ENCODE results near the gene CUZD1. TPM values are rescaled to one million over a fixed set of nuclear protein-coding genes. Genes with fewer than 3 reads are reported as not detected.

Gene CUZD1
- total RNA-seq, 6 experiments from 2014 or later = 0.20 TPM; not detected in 5

GRCh38 chr10:122879339-122880273, 33.9 kb upstream of the CUZD1 start, which contains the start of gene FAM24B:
TSS of gene FAM24B (minus strand) at chr10:122879581. CDS start at chr10:122850515, 29,066 bp downstream.
- Histone ChIP-seq H3K4me3 (peak within 1 kb of the TSS; percentile 49 to 59 (median 50)), H3K27ac (no peak within 1 kb of the TSS), H3K27me3 (no peaks in the 10 kb centered on the region), H3K9me3 (no peaks in the 10 kb centered on the region), H3K4me1 (peaks cover 0 to 4% (median 0%) of the 10 kb centered on the region in 4 donors), H3K36me3 (no peaks in the 10 kb centered on the region)
- DNase-seq (peak; percentile 94 to 97 (median 97)), ATAC-seq (peak; percentile 96 to 99 (median 98))
- TF ChIP-seq POLR2A (IDR thresholded peaks at IDR 0.05) = no peak
- TF ChIP-seq CTCF (IDR thresholded peaks at IDR 0.05) = no peak
- intact Hi-C loops (cut with DNase I) = no loop called here
- 6% methylated on average over 18 of the region's 95 CpGs for WGBS (ENCODE audit: insufficient coverage, low coverage, low lambda C conversion rate, missing lambda C conversion rate)

GRCh38 chr10:122878799-122879338, 33.2 kb upstream of the CUZD1 start:
- ATAC-seq (peak in 2 of 4 donors; percentile 8 to 9), DNase-seq (no peak)
- intact Hi-C loops (cut with DNase I) = no loop called here
- Histone ChIP-seq H3K4me1 (peaks cover 0 to 4% (median 0%) of the 10 kb centered on the region in 4 donors), H3K4me3 (peak overlapping the region; percentile 49 to 59 (median 50)), H3K36me3 (no peaks in the 10 kb centered on the region), H3K27me3 (no peaks in the 10 kb centered on the region), H3K9me3 (no peaks in the 10 kb centered on the region), H3K27ac (no peak overlapping the region)
- TF ChIP-seq POLR2A (IDR thresholded peaks at IDR 0.05) = no peak
- WGBS (ENCODE audit: insufficient coverage, low coverage, low lambda C conversion rate, missing lambda C conversion rate) = 59% methylated on average over 10 of the region's 14 CpGs

GRCh38 chr10:122877264-122877663, 31.6 kb upstream of the CUZD1 start:
- ATAC-seq (no peak), DNase-seq (no peak)
- Histone ChIP-seq H3K27me3 (no peaks in the 10 kb centered on the region), H3K27ac (no peak overlapping the region), H3K9me3 (no peaks in the 10 kb centered on the region), H3K4me3 (no peak overlapping the region), H3K4me1 (peaks cover 0 to 4% (median 0%) of the 10 kb centered on the region in 4 donors), H3K36me3 (no peaks in the 10 kb centered on the region)
- no peak for TF ChIP-seq POLR2A (IDR thresholded peaks at IDR 0.05)
- no peak for TF ChIP-seq CTCF (IDR thresholded peaks at IDR 0.05)
- intact Hi-C loops (cut with DNase I) = no loop called here
- WGBS (ENCODE audit: insufficient coverage, low coverage, low lambda C conversion rate, missing lambda C conversion rate) = 64% methylated on average over 1 of the region's 1 CpG

- Histone ChIP-seq H3K4me3 (no peak overlapping the region), H3K4me1 (peaks cover 0 to 4% (median 0%) of the 10 kb centered on the region in 4 donors), H3K9me3 (no peaks in the 10 kb centered on the region), H3K36me3 (no peaks in the 10 kb centered on the region), H3K27me3 (no peaks in the 10 kb centered on the region), H3K27ac (no peak overlapping the region)
- intact Hi-C loops (cut with DNase I) = no loop called here
- no peak for TF ChIP-seq POLR2A (IDR thresholded peaks at IDR 0.05)
- no peak for TF ChIP-seq CTCF (IDR thresholded peaks at IDR 0.05)
- no peak for ATAC-seq
- 81% methylated on average over 1 of the region's 1 CpG for WGBS (ENCODE audit: insufficient coverage, low coverage, low lambda C conversion rate, missing lambda C conversion rate)
- no peak for DNase-seq
Observed at GRCh38 chr10:122876467-122876855, 30.8 kb upstream of the CUZD1 start.

Measured in right lobe of liver (tissue), 6 donors.